Measurements from ENCODE around the gene SOCS6. TPM values are rescaled to one million over a fixed set of nuclear protein-coding genes. Genes with fewer than 3 reads are reported as not detected.

Gene SOCS6
- total and polyA plus RNA-seq, 4 donors: 5.9 to 21.4 (median 12.5) TPM

GRCh38 chr18:70310560-70311320 is 21.9 kb downstream of the SOCS6 start:
- no peak overlapping the region for H3K9ac ChIP-seq (ENCODE audit: insufficient read depth in 1 of 2, low read length in 2 of 2)
- ATAC-seq (ENCODE audit: insufficient read depth, low FRiP score): no peak
- H3K36me3 ChIP-seq (ENCODE audit: control insufficient read depth in 4 of 4, insufficient read depth in 4 of 4, low read length in 4 of 4): no peaks in the 10 kb centered on the region
- 85 to 87% methylated on average over 6 of the region's 6 CpGs for WGBS, 2 donors
- H3K27me3 ChIP-seq (ENCODE audit: control insufficient read depth in 3 of 3, insufficient read depth in 3 of 3, low read length in 2 of 3): no peaks in the 10 kb centered on the region
- TF ChIP-seq, protein P1, sequence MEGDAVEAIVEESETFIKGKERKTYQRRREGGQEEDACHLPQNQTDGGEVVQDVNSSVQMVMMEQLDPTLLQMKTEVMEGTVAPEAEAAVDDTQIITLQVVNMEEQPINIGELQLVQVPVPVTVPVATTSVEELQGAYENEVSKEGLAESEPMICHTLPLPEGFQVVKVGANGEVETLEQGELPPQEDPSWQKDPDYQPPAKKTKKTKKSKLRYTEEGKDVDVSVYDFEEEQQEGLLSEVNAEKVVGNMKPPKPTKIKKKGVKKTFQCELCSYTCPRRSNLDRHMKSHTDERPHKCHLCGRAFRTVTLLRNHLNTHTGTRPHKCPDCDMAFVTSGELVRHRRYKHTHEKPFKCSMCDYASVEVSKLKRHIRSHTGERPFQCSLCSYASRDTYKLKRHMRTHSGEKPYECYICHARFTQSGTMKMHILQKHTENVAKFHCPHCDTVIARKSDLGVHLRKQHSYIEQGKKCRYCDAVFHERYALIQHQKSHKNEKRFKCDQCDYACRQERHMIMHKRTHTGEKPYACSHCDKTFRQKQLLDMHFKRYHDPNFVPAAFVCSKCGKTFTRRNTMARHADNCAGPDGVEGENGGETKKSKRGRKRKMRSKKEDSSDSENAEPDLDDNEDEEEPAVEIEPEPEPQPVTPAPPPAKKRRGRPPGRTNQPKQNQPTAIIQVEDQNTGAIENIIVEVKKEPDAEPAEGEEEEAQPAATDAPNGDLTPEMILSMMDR (IDR thresholded peaks at IDR 0.05; ENCODE audit: control extremely low read depth, extremely low read depth): no peak
- no peak overlapping the region for H3K27ac ChIP-seq (ENCODE audit: low read depth in 1 of 2, low read length in 1 of 2)
- no peak overlapping the region for H3K4me3 ChIP-seq
- peaks cover 0 to 4% (median 0%) of the 10 kb centered on the region in 4 donors for H3K9me3 ChIP-seq (ENCODE audit: control insufficient read depth in 4 of 4, insufficient read depth in 3 of 4, low read length in 3 of 4)
- DNase-seq: no peak
- no peaks in the 10 kb centered on the region for H3K4me1 ChIP-seq (ENCODE audit: control insufficient read depth in 5 of 5, insufficient read depth in 5 of 5, low read length in 5 of 5)

DNA sequence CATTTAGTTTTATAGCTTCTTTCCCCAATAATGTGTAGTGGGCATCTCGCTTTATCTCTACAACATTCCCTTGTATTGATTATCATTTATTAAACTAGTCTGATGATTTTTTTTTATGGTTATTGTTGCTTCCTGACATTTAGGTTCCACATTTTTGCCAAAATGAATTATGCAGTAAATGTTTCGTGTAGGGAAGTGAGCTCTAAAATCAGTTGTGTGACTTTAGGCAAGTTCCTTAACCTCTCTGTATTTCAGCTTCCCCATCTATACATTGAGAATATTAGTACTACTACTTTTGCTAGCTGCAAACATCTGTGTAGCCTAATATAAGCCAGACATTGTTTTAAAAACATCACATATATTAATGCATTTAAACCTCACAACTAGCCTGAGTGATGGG is 22.9 kb downstream of the SOCS6 start:
- Histone ChIP-seq H3K4me3 (no peak overlapping the region), H3K27me3 (ENCODE audit: control insufficient read depth in 3 of 3, insufficient read depth in 3 of 3, low read length in 2 of 3) (no peaks in the 10 kb centered on the region), H3K9ac (ENCODE audit: insufficient read depth in 1 of 2, low read length in 2 of 2) (no peak overlapping the region), H3K36me3 (ENCODE audit: control insufficient read depth in 4 of 4, insufficient read depth in 4 of 4, low read length in 4 of 4) (no peaks in the 10 kb centered on the region), H3K27ac (ENCODE audit: low read depth in 1 of 2, low read length in 1 of 2) (no peak overlapping the region), H3K4me1 (ENCODE audit: control insufficient read depth in 5 of 5, insufficient read depth in 5 of 5, low read length in 5 of 5) (no peaks in the 10 kb centered on the region), H3K9me3 (ENCODE audit: control insufficient read depth in 4 of 4, insufficient read depth in 3 of 4, low read length in 3 of 4) (peaks cover 0 to 4% (median 0%) of the 10 kb centered on the region in 4 donors)
- 56 to 63% methylated on average over 2 of the region's 2 CpGs for WGBS, 2 donors
- ATAC-seq (ENCODE audit: insufficient read depth, low FRiP score) (no peak), DNase-seq (no peak)
- TF ChIP-seq, protein P1 (IDR thresholded peaks at IDR 0.05; ENCODE audit: control extremely low read depth, extremely low read depth): no peak

- WGBS, 2 donors: 88 to 91% methylated on average over 3 of the region's 3 CpGs
- Histone ChIP-seq H3K27ac (ENCODE audit: low read depth in 1 of 2, low read length in 1 of 2) (no peak overlapping the region), H3K9me3 (ENCODE audit: control insufficient read depth in 4 of 4, insufficient read depth in 3 of 4, low read length in 3 of 4) (no peaks in the 10 kb centered on the region), H3K27me3 (ENCODE audit: control insufficient read depth in 3 of 3, insufficient read depth in 3 of 3, low read length in 2 of 3) (no peaks in the 10 kb centered on the region), H3K4me3 (no peak overlapping the region), H3K9ac (ENCODE audit: insufficient read depth in 1 of 2, low read length in 2 of 2) (no peak overlapping the region), H3K36me3 (ENCODE audit: control insufficient read depth in 4 of 4, insufficient read depth in 4 of 4, low read length in 4 of 4) (no peaks in the 10 kb centered on the region), H3K4me1 (ENCODE audit: control insufficient read depth in 5 of 5, insufficient read depth in 5 of 5, low read length in 5 of 5) (no peaks in the 10 kb centered on the region)
- DNase-seq (no peak), ATAC-seq (ENCODE audit: insufficient read depth, low FRiP score) (no peak)
- TF ChIP-seq, protein P1 (IDR thresholded peaks at IDR 0.05; ENCODE audit: control extremely low read depth, extremely low read depth): no peak
These were observed 24.8 kb downstream of the SOCS6 start for GRCh38 chr18:70313640-70314039.
